CD4-positive, alpha-beta T cell treated with Interleukin-10 for 1 hour (primary cell): Measurements from ENCODE around the gene S100A16.
"Not testable (repeated sequence)": the region's sequence is repeated elsewhere in the genome, so short reads cannot be mapped to it uniquely, and the experiment has no call there.

Experiments used
- DNase-seq: peaks from one replicate; pipeline ENCODE4 v3.0.0-alpha.2; 2020

The S100A16 gene, protein sequence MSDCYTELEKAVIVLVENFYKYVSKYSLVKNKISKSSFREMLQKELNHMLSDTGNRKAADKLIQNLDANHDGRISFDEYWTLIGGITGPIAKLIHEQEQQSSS

DNA sequence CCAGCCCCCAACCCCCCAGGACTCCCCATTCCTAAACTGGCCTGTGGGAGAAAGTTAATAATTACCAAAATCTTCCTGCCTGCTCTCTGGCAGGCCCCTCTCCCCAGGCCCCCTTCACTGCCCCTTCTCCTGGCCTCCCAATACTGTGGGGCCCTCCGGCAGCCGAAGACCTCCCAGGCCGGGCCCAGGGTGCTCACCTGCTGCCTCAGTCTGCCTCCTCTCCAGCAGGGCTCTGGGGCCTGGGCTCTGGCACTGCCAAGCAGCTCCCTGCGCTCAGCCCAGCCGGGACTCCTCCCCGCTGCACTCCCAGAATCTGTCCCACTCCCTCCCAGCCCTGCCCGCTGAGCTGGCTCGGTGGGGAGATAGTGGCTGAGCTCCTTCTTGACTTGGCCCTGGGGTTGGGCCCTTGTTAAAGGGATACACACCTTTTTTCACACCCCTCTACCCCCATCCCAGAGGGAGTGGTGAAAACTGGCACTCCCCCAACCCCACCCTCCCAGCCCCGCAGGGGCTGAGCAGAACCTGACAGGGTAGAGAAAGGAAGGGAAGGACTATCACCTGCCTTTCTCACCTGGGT lies at the start of gene S100A16:
TSS of gene S100A16 (minus strand) at position 383 of the 577 bp plus-strand sequence. CDS start 4,986 bp downstream, outside the sequence.
- DNase-seq, result no peak

DNA sequence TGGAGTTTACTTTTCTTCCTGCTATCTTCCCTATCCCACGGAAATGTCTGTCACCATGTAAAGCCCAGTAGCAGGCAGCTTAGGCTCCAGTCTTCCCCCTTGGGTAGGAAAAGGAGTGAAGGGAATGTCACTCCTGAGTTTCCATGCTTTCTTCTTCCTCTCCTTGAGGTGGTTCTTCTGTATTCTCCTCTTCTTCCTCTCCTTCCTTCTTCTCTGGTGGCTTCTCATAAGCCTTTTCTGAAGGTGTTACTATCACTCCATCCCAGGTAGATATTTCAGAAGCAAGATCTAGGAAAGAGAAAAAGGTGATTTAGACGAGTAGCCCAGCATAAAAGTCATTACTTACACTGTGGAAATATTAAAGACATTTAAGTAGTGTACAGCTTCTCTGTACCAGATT lies 49.3 kb upstream of the S100A16 start:
- no peak for DNase-seq

DNA sequence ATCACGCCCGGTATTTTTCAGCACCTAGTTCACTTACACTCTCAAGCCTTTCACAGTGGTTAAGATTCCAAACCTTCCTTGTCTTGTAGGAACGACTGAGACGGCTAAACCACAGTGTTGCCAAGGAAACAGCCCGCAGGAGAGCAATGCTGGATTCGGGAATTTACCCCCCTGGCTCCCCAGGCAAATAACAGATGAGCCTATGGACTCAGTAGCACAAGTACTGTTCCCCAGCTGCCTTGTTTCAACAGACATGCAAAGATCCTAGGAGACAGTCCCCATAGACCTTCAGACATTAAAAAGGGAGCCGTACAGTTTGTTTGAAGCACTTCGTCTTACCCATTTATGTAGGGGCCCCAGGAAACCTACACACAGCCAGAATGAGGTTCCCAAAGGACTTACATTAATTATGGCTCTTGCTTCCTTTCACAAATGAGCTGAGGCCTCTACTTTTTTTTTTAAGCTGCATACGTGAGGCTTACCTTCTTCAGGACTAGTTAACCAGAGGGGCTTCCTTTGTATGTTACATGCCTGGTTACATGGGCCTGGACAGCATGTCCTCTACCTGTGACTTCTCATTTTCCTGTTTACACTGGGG lies 48.3 kb upstream of the S100A16 start:
- DNase-seq, result no peak

DNA sequence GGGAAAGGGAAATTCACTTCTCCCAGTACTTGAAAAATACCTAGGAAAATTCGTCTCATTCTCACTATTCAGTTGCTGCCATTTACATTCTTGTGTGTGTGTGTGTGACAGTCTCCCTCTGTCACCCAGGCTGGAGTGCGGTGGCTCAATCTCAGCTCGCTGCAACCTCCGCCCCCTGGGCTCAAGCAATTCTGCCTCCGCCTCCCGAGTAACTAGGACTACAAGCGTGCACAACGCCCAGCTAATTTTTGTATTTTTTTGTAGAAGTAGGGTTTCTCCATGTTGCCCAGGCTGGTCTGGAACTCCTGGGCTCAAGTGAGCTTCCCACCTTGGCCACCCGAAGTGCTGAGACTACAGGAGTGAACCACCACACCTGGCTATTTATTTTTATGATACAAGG lies 46.7 kb upstream of the S100A16 start:
- no peak for DNase-seq

DNA sequence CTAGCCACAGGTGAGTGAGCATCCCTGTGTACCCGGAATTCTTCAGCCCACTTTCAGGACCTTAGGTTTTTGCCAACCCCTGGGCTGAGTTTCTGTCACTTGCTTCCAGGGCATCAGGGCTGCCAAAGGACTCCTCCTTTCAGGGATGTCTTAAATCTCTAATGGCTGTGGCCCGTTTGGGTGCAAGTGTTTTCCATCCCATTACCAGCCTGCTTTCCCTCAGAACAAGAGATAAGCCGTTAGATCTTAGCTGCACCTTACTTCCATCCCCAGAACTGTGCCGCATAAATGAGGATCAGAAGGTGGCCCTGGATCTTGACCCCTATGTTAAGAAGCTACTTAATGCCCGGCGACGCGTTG lies 46.2 kb upstream of the S100A16 start:
- DNase-seq, result no peak

DNA sequence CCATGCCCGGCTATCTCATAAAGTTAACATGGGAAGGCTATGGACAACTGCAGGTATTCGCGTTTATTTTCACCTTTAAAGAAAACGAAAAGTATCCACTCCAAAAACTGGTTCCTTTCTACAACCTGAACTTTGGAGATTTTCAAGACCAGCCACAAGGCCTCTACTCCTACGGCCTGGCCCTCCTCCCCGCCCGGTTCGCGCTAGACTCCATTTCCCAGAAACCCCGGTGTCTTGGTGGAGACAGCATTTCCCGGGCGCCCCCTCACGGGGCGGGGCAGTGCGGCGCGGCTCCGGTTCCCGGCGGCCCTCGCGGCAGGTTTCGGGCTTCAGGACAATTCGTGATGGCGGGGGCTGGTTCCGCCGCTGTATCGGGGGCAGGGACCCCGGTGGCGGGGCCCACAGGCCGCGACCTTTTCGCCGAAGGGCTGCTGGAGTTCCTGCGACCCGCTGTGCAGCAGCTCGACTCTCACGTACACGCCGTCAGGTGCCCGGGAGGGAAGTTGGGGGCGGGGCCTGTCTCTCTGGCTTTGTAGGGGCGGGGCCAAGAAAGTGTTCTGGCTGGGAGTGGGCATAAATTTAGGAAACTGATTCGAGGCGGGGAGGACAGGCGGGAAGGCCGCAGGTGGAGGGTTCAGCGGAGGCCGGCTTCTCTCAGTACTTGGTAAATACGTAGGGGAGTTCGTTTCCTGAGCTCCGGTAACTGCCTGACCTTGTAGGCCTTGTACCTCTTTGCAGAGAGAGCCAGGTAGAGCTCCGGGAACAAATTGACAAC lies 45.6 kb upstream of the S100A16 start, which contains the start of gene SNAPIN:
TSS of gene SNAPIN (plus strand) at position 304 of the 775 bp plus-strand sequence. CDS start at position 345, 41 bp downstream.
- peak; percentile 92 for DNase-seq

DNA sequence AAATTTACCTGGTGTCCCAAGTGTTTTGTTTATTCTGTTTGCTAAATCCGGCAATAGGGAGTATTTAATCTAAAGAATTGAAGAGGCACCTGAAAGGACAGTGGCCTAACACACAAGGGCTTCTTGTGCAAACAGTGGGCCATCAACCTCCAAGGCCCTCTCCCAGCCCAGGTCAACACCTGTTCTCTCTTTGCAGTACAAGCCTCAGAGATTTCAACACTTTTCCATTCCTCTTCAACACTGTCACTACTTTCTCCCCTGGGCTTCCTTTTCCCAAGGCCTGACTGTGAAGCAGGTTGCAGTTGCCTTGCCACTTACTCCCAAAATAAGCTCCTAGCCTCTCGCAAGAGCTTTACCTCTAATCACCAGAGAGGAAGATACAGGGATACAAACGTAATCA lies 42.4 kb upstream of the S100A16 start:
- no peak for DNase-seq

DNA sequence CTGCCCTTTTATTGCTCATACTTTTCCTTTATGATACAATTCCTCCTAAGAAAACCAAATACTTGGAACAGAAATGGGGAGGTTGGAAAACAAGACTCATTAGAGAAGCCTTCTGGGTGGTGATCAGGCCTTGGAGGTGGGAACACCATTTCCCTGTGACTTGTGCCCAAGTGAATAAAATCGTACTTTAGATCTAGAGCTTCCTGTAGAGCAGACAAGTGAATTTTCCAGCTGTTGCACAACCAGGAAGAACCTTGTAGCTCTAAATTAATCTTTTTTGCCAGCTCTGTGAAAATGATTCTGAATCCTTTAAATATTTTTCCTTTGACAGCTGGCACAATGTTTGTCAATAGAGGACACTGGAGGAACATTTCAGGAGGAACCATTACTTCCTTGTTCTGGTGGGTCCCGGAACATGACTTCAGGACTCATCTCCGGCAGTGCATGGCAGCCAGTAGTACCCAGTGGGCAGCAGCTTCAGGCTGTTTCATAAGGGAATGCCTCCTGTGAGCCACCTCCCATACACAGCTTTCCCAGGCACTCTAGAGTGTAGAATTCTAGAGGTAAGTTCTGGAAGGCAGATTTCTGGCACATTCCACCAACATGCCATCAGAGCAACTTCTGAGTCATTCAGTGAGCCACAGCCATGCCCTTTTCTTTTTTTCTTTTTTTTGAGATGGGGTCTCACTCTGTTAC lies 40.0 kb upstream of the S100A16 start:
- no peak for DNase-seq

DNA sequence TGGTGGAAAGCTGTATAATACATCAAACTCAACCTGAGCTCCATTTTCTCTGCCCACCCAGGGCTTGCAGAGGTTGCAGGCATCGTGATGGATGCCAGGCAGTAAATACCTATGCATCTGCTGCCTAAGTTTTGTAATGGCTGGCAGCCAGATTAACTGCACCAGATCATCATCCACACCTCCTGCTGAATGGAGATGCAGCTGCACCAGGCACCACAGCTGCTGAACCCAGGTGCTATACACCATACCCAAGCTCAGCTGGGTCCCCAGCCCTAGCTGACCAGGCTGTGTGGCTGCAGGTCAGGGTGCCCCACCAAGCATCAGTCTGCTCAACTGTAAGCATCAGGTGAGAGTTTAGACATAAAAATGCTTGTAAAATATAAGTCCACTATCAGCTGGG lies 38.8 kb upstream of the S100A16 start:
- no peak for DNase-seq

DNA sequence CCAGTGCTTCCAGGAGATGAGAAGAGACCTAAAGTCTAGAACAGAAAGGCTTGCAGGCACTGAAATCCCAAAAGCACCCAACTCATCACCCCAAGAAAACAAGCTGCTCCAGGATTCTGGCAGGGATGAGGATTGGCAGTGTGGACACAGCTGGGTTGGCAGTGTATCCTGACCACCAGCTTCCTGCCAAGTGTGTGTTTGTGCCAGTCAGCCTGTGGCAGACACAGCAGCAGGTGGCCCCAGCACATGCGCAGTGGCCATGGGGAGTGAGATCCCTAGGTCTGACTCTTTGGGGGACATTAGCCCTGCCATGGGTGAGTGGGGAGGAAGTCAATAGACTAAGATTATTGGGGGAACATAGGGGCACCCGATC lies 36.9 kb upstream of the S100A16 start:
- DNase-seq, result no peak

DNA sequence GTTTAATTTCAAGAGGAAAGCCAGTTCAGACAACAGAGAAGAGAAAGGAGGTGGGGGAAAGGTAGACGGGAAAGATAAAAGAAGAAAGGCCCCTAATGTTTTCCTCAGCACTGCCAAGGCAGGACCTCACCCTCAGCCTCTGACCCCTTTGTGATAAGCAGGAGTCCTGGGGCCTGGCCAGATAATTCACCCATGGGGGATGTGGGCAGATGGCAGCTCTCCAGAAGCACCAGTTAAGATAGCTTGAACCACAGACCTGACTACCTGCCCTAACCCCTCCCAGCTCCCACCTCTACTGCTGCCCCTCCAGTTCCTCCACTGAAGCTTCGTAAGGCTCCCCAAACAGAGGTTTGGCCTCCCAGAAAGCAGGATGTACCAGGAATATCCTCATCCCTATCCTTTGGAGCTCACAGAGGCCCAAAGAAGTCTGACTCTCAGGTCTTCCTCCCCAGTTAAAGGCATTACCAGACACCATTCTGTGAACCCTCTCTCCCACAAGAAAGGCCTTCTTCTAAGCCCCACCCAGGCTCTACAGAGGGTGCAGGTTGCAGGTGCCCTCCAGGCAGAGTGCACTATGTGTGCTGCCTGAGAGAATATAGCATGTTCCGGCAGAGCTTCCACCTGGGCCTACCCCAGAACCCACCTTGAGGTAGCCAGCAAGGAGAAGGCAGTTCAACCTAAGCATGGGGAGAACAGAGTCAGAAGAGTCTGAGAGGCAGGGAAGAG lies 36.4 kb upstream of the S100A16 start:
- no peak for DNase-seq

DNA sequence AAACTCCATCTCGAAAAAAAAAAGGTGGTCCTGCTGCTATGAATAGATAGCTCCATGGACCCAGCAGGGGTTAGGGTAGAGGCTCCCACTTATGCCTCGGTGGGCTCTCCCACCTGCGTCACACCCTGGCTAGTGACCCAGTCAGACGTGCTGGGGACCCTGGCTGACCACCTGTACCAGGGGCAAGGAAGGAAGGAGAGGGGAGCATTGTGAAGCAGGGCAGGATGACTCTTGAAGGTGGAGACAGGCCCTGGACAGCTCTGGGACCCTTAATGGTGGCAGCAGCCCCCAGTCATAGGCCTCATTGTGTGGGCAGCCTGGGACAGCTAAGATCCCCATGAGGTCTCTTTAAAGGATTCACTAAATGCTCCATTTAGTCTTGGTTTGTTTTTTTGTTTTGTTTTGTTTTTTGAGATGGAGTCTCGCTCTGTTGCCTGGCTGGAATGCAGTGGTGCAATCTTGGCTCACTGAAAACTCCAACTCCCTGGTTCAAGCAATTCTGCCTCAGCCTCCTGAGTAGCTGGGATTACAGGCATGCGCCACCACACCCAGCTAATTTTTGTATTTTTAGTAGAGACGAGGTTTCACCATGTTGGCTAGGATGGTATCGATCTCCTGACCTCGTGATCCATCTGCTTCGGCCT lies 35.2 kb upstream of the S100A16 start:
- no peak for DNase-seq

DNA sequence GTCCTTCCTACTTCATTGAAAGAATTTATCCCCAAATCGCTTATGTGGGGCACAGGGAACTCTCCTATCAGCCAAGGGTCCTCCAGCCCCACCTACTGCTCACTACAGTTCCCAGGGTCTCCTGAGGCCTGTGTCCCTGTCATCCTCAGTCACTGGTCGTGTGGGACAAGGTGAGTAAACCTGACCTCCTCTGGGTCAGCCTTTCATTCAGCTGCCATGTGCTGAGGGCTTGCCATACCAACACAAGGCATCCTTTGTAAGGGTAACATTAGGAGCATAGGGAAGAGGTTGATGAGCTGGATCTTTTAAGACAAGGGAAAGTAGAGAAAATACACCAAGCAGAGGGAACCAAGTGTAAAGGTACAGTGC lies 34.4 kb upstream of the S100A16 start:
- no peak for DNase-seq

DNA sequence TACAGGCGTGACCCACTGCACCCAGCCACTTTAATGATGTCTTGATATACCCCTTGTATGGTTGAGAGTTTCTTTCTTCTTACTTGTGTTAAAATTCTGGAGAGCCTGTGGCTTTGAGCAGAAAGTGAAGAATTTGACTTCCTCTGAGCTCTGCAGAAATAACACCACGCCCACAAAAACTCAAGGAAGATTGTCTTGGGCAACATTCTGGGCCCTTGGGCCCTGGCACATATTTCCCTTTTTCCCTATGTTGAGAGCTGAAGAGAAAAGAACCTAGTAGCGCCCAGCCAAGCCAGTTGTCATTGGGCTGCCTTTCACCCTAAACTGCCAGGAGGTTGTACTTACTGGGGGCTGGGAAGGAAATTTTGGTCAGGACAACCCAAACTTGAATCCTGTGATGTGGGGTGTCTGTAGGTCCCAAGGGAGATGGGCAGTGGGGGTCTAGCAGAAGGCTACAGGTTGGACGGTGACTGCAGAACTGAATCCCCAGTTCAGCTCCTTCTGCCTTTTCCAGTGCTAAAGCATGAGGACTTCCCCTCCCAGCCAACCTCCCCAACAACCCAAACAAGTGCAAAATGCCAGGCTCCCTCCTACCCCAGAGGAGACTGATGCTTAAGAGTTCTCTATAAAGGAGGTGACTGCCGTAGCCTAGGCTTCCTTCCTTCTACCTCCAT lies 33.9 kb upstream of the S100A16 start:
- no peak for DNase-seq

DNA sequence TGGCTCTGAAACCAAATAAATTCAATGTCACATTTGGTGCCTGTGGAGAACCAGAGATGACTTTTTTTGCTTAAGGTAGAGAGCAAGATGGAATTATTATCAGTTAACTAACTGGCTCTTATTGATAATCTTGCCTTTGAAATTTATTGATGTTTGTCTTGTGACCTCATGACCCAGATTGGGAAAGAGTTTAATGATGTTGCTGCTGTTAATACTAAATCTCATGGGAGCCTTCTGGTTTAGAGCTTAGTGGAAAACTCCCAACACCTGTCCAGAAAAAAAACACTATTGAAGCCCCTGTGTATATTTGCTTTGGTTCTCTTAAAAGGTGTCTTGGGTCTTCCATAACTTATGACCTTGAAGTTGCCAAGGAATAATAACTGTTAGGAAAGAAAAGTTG lies 30.9 kb upstream of the S100A16 start:
- DNase-seq, result no peak

DNA sequence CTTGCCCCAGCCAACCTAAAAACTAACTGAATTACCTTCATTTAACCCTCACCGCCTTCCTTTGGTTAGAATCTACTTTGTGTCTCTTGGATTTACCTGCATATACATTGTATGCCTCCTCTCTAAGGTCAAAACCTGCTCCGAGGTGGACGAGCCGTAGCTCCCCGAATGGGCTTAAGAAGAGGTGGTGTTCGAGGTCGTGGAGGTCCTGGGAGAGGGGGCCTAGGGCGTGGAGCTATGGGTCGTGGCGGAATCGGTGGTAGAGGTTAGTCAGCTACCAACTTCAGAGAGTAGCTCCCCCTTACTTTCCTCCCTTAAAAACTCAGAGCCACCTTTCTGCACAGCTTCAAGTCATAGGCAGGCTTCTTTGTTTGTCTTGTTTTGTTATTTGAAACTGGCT lies 30.2 kb upstream of the S100A16 start:
- no peak for DNase-seq

DNA sequence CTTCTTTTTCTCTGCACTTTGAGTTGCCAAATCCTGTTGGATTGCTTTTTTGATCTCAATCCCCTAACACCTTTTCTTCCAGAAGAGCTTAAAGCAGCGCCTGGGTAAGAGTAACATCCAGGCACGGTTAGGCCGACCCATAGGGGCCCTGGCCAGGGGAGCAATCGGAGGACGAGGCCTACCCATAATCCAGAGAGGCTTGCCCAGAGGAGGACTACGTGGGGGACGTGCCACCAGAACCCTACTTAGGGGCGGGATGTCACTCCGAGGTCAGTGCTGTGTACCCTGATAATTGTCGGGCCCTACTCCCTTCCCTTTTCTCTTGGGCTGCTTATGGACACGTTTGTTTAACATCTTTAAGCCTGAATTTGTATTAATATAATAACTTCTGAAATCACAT lies 29.2 kb upstream of the S100A16 start:
- DNase-seq, result no peak

DNA sequence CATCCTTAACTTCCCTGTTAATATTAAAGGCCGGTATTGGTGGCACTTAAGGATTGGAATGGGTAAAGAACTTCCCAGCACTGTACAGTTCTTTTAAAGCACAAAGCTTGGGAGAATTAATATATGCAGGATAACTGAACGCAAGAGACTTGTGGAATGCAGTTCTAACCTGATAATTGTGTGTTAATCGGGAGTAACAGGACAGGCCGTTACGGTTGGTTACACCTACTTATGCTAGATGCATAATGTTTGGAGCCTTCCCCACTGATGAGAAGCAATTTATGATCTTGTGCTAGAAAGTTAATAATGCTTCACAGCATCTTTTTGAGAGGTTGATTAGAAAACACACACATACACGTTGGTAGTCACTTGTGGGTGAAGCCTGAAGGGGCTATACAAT lies 27.9 kb upstream of the S100A16 start:
- DNase-seq, result no peak

DNA sequence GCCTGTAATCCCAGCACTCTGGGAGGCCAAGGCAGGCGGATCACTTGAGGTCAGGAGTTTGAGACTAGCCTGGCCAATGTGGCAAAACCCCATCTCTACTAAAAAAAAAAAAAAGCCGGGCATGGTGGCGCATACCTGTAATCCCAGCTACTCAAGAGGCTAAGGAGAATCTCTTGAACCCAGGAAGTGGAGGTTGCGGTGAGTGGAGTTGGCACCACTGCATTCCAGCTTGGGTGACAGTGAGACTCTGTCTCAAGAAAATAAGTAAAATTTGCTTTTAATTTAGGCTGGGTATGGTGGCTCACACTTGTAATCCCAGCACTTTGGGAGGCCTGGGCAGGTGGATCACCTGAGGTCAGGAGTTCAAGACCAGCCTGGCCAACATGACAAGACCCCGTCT lies 27.3 kb upstream of the S100A16 start:
- not testable (repeated sequence) for DNase-seq

DNA sequence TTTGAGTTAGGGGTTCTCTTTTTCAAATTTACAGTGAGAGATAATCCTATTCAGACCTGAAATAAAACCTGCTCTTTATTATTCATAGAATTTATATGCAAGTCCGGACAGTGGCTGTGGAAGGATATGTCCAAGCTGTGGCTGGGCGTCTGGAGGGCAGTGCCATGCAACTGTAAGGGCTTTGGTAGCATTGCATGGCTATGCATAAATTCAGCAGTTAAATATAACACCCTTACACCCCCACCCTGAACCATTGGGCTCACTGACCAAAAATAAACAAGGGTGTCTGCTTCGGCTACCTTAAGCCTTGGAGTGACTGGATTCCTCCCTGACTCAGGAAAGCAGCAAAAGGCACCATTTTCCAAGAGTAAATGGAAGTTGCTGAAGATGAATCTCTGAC lies 26.3 kb upstream of the S100A16 start:
- DNase-seq, result no peak

DNA sequence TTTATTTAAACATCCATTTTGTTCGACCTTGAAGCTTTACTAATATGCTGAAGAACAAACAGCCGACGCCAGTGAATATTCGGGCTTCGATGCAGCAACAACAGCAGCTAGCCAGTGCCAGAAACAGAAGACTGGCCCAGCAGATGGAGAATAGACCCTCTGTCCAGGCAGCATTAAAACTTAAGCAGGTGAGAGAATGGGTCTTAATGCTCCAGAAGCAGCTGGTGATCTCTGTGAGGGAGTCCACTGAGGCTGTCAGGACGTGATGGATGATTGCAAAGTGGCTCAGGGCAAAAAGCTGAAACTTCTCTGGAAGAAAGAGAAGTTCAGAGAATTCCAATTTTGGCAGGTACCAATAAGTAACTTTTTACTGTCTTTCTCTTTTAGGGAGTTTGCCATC lies 25.3 kb upstream of the S100A16 start:
- DNase-seq, result no peak

DNA sequence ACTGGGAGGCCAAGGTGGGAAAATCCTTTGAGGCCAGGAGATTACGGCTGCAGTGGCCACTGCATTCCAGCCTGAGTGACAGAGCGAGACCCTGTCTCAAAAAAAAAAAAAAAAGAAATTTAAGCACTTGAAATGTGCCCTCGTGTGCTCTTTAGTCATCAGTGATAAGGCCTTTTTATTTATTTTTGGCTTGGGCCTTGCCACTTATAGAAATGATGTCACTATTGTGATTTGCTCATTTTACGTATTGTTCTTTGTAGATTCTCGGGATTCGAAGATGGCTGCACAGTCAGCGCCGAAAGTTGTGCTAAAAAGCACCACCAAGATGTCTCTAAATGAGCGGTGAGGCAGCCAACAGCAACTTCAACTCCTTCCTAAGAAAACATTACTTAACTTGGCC lies 23.4 kb upstream of the S100A16 start:
- DNase-seq, result no peak
